Lower leg skin (tissue), 4 donors: ENCODE data around the gene ANO10. TPM values are rescaled to one million over a fixed set of nuclear protein-coding genes. Genes with fewer than 3 reads are reported as not detected.
A peak's percentile ranks its signal among the peaks of the same experiment; 100 is the strongest.
"Not testable (repeated sequence)": the region's sequence is repeated elsewhere in the genome, so short reads cannot be mapped to it uniquely, and the experiment has no call there.

ENCODE experiments used
- DNase-seq, 2 donors: peaks; one replicate each; pipeline ENCODE4 v3.0.0-alpha.2; 2019; ENCODE audit warnings: low spot score in 2 of 2
- H3K4me3 ChIP-seq: fragments of 200-600 bp; sonication (generic); 2 replicates; pipeline ENCODE4 v1.5.1; 2017; ENCODE audit warnings: mild to moderate bottlenecking, low read depth; ENCODE audit not compliant: poor library complexity, severe bottlenecking
- CTCF ChIP-seq, 3 donors: fragments of 450-650 bp; IDR thresholded peaks; one replicate each; pipeline ENCODE4 v1.5.1; 2016; ENCODE audit warnings: antibody characterized with exemption in 3 of 3, mild to moderate bottlenecking in 3 of 3, moderate library complexity in 2 of 3
- POLR2A ChIP-seq, 2 donors: fragments of 450-650 bp; IDR thresholded peaks; one replicate each; pipeline ENCODE4 v1.6.1; 2016 to 2017; ENCODE audit warnings: antibody characterized with exemption in 2 of 2, mild to moderate bottlenecking in 1 of 2, moderate library complexity in 1 of 2
- WGBS, 2 donors: methylation state at CpG; one replicate each; pipeline ENCODE4 v1.1.5; 2018; 5-methylcytosine and 5-hydroxymethylcytosine counted together
- intact Hi-C: fragments of 100-400 bp; cut with DNase I; formaldehyde crosslinking; loops from one replicate; pipeline ENCODE4 v1.15.0; 2023; ENCODE audit warnings: low total_unique reads
- total RNA-seq, 4 donors: library from RNA; depleted of rRNA; stranded (reverse); fragments of >200 nt; gene quantifications; one replicate each; pipeline ENCODE4 v1.1.0, GENCODE V29; 2016

ANO10 gene
- total RNA-seq, 4 donors from 2014 or later = 31.6 to 41.5 (median 37.5) TPM

GRCh38 chr3:43485931-43486330, 135.9 kb downstream of the ANO10 start:
- WGBS, 2 donors = 93 to 96% methylated on average over 1 of the region's 1 CpG

GRCh38 chr3:43484926-43485488, 136.8 kb downstream of the ANO10 start:
- H3K4me3 ChIP-seq = no peak overlapping the region
- no peak for DNase-seq
- TF ChIP-seq POLR2A (IDR thresholded peaks at IDR 0.05) = no peak
- TF ChIP-seq CTCF (IDR thresholded peaks at IDR 0.05) = no peak
- WGBS, 2 donors = 98% methylated on average over 29 of the region's 29 CpGs
- intact Hi-C loops = no loop called here

More at GRCh38 chr3:43485931-43486330, 135.9 kb downstream of the ANO10 start:
- intact Hi-C loops = no loop called here
- no peak for DNase-seq
- TF ChIP-seq CTCF (IDR thresholded peaks at IDR 0.05) = no peak
- TF ChIP-seq POLR2A (IDR thresholded peaks at IDR 0.05) = no peak
- no peak overlapping the region for H3K4me3 ChIP-seq

GRCh38 chr3:43481375-43481774, 140.4 kb downstream of the ANO10 start:
- H3K4me3 ChIP-seq = no peak overlapping the region
- no peak for DNase-seq
- intact Hi-C loops = no loop called here
- TF ChIP-seq CTCF (IDR thresholded peaks at IDR 0.05) (no peak), POLR2A (IDR thresholded peaks at IDR 0.05) (no peak)

GRCh38 chr3:43478839-43479238, 143.0 kb downstream of the ANO10 start:
- 66 to 76% methylated on average over 2 of the region's 2 CpGs for WGBS, 2 donors
- H3K4me3 ChIP-seq, intact Hi-C loops, DNase-seq: not testable (repeated sequence)

- WGBS, 2 donors = 87 to 92% methylated on average over 1 of the region's 1 CpG
- intact Hi-C loops = no loop called here
- TF ChIP-seq POLR2A (IDR thresholded peaks at IDR 0.05) (no peak), CTCF (IDR thresholded peaks at IDR 0.05) (no peak)
- DNase-seq = no peak
- H3K4me3 ChIP-seq = no peak overlapping the region
Measured at GRCh38 chr3:43478118-43478785, 143.6 kb downstream of the ANO10 start.

- intact Hi-C loops = no loop called here
- WGBS, 2 donors = 75 to 89% methylated on average over 6 of the region's 6 CpGs
- TF ChIP-seq POLR2A (IDR thresholded peaks at IDR 0.05) (no peak), CTCF (IDR thresholded peaks at IDR 0.05) (no peak)
- peak in 1 of 2 donors; percentile 18 for DNase-seq
- H3K4me3 ChIP-seq = no peak overlapping the region
Measured at GRCh38 chr3:43477600-43477999, 144.2 kb downstream of the ANO10 start.
